ENCODE data around the gene PSMD2. TPM values are rescaled to one million over a fixed set of nuclear protein-coding genes. Genes with fewer than 3 reads are reported as not detected.

PSMD2 gene
- total RNA-seq, 4 donors from 2014 or later, result 136 to 320 (median 244) TPM

DNA sequence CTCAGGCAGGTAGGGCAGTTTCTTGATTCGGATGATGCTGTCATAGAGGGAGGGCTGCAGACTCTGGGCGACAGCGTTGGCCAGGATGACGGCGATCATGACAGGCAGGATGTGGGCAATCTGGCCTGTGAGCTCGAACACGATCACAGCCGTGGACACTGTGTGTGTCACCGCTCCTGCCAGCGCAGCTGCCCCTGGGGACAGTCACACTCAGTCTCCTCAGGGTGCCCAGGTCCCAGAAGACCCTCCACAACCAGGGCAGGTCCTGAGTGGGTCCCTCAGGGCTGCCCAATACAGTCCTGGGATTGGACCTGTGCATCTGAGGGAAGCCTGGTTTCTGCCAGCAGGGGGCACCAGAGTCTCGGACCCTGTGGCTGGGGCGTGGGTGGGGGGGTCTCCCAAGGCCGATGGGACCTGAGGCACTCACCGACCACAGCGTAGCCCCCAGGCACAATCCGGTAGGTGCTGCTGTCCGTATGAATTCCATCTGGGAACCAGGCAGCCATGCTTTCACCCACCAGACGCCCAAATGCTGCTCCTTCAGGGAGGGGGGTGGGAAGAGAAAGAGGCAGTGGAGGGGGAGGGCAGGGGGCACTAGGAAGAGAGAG is 55.2 kb downstream of the PSMD2 start:
- Histone ChIP-seq H3K27ac (no peak overlapping the region), H3K4me3 (replicated peaks in 1 of 3) (no peak overlapping the region), H3K4me1 (no peaks in the 10 kb centered on the region), H3K9me3 (no peaks in the 10 kb centered on the region), H3K36me3 (no peaks in the 10 kb centered on the region), H3K27me3 (no peaks in the 10 kb centered on the region)
- TF ChIP-seq, protein P1, sequence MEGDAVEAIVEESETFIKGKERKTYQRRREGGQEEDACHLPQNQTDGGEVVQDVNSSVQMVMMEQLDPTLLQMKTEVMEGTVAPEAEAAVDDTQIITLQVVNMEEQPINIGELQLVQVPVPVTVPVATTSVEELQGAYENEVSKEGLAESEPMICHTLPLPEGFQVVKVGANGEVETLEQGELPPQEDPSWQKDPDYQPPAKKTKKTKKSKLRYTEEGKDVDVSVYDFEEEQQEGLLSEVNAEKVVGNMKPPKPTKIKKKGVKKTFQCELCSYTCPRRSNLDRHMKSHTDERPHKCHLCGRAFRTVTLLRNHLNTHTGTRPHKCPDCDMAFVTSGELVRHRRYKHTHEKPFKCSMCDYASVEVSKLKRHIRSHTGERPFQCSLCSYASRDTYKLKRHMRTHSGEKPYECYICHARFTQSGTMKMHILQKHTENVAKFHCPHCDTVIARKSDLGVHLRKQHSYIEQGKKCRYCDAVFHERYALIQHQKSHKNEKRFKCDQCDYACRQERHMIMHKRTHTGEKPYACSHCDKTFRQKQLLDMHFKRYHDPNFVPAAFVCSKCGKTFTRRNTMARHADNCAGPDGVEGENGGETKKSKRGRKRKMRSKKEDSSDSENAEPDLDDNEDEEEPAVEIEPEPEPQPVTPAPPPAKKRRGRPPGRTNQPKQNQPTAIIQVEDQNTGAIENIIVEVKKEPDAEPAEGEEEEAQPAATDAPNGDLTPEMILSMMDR (IDR thresholded peaks at IDR 0.05), result peak; percentile 18 to 80 (median 40)
- TF ChIP-seq POLR2A (IDR thresholded peaks at IDR 0.05), result no peak
- peak; percentile 40 to 46 for DNase-seq
- intact Hi-C loops (cut with DNase I), result no loop called here
- WGBS, 2 donors, result 40 to 66% methylated on average over 7 to 9 of the region's 18 CpGs

DNA sequence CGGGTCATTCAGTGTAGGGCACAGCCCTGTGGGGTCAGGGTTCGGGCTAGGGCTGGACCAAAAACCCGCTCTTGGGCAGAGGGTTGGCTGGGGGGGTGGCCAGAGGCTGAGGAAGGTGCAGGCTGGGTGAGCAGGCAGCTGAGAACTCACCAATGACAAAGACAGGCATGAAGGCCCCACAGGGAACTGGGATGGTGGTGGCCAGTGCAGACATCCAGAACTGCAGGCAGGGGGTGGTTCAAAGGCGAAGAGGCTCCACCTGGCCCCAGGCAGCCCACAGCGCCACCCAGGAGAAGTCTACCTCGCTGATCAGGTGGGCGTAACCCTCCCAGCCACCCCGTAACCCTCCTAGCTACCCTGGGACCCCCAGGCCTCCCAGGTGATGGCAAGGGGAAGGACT is 55.7 kb downstream of the PSMD2 start:
- Histone ChIP-seq H3K27me3 (no peaks in the 10 kb centered on the region), H3K4me1 (no peaks in the 10 kb centered on the region), H3K27ac (no peak overlapping the region), H3K36me3 (no peaks in the 10 kb centered on the region), H3K9me3 (no peaks in the 10 kb centered on the region), H3K4me3 (replicated peaks in 1 of 3) (no peak overlapping the region)
- no peak for DNase-seq
- TF ChIP-seq, protein P1 (IDR thresholded peaks at IDR 0.05), result no peak
- TF ChIP-seq POLR2A (IDR thresholded peaks at IDR 0.05), result no peak
- WGBS, 2 donors, result 85 to 86% methylated on average over 7 to 8 of the region's 8 CpGs
- intact Hi-C loops (cut with DNase I), result no loop called here

DNA sequence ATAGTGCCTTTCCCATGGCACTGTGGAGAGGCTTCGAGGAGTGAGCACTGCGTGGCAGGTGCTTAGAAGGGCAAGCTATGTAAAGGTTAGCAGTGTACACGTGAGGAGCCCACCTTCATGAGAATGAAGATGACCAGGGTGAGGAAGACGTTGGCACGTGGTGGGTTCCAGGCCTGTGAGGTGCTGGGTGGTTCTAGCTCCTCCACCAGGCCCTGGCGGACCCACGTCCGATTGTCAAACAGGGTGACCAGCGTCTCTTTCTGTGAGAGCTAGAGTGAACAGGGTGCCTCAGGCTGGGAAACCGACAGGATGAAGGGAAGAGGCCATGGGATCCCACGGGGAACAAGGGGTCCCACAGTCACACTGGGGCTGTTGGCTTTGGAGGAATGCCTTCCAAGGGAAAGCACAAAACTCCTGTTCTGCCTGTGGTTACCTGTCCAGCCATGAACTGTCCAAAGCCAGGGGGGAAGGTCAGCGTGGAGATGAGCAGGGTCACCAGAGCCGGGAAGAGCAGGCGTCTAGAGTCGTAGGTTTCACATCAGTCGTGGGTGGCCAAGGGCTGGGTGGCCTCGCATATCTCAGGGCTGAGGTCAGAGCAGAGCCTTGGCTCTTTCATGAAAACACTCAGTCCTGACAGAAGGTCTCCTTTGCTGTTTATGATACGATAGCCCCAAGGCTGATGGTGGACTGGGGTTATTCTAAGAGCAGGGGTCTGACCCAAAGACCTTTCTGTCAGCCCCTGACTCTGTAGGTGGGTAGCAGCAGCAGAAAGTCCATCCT is 56.4 kb downstream of the PSMD2 start:
- Histone ChIP-seq H3K9me3 (no peaks in the 10 kb centered on the region), H3K4me1 (peaks cover under 1 to 4% of the 10 kb centered on the region in 2 donors), H3K4me3 (replicated peaks in 1 of 3) (no peak overlapping the region), H3K27ac (no peak overlapping the region), H3K27me3 (no peaks in the 10 kb centered on the region), H3K36me3 (no peaks in the 10 kb centered on the region)
- no peak for DNase-seq
- WGBS, 2 donors, result 90 to 92% methylated on average over 15 to 18 of the region's 18 CpGs
- intact Hi-C loops (cut with DNase I), result no loop called here
- TF ChIP-seq POLR2A (IDR thresholded peaks at IDR 0.05), result no peak
- TF ChIP-seq, protein P1 (IDR thresholded peaks at IDR 0.05), result no peak

GRCh38 chr3:184357248-184358123 is 58.4 kb downstream of the PSMD2 start:
- no peaks in the 10 kb centered on the region for H3K36me3 ChIP-seq
- TF ChIP-seq POLR2A (IDR thresholded peaks at IDR 0.05), result no peak
- TF ChIP-seq, protein P1 (IDR thresholded peaks at IDR 0.05), result no peak
- no peaks in the 10 kb centered on the region for H3K9me3 ChIP-seq
- no peak overlapping the region for H3K27ac ChIP-seq
- H3K27me3 ChIP-seq, result no peaks in the 10 kb centered on the region
- DNase-seq, result no peak
- H3K4me3 ChIP-seq (replicated peaks in 1 of 3), result no peak overlapping the region
- 94 to 96% methylated on average over 18 to 24 of the region's 24 CpGs for WGBS, 2 donors
- H3K4me1 ChIP-seq, result peaks cover 8 to 12% of the 10 kb centered on the region in 2 donors
- intact Hi-C loops (cut with DNase I), result no loop called here

Data from thyroid gland (tissue), 4 donors.